GM19463 (cell line): ENCODE results near the gene OGA.

ENCODE experiments used
- ATAC-seq: cut with Tn5 transposase; IDR thresholded peaks from one replicate; pipeline ENCODE4 v1.9.1; 2021; ENCODE audit warnings: mild to moderate bottlenecking, moderate library complexity; ENCODE audit not compliant: unreplicated experiment

OGA gene

DNA sequence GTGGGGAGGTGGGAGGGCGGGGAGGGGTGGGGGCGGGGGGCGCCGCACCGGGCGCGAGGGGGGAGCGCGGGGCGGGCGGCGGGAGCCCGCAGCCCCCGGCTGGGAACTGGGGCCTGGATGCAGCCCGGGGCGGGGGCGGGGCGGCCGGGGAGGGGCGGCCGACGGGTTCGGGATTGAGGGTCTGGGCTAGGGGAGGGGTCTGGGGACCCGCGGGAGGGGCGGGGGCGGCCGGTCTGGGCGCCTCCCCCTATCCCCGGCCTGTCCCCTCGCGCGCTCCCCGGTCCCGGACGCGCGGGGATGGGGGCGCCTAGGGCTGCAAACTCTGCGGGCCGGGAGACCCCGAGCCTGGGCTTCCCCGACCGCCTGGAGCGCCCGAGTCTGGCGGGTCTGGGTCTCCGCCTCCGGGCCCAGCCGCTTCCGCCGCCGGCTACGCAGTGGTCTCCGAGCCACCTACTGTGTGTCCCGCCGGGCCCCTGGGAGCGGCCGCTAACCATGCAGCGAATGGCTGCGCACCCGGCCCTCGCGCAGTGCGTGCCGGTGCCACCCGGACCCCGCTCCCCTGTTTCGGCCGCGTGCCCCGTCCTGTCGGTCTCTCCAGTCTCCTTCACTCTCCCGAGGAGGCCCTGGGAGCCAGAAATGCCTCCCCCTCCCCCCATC lies 42.0 kb downstream of the OGA start:
- no peak for ATAC-seq

DNA sequence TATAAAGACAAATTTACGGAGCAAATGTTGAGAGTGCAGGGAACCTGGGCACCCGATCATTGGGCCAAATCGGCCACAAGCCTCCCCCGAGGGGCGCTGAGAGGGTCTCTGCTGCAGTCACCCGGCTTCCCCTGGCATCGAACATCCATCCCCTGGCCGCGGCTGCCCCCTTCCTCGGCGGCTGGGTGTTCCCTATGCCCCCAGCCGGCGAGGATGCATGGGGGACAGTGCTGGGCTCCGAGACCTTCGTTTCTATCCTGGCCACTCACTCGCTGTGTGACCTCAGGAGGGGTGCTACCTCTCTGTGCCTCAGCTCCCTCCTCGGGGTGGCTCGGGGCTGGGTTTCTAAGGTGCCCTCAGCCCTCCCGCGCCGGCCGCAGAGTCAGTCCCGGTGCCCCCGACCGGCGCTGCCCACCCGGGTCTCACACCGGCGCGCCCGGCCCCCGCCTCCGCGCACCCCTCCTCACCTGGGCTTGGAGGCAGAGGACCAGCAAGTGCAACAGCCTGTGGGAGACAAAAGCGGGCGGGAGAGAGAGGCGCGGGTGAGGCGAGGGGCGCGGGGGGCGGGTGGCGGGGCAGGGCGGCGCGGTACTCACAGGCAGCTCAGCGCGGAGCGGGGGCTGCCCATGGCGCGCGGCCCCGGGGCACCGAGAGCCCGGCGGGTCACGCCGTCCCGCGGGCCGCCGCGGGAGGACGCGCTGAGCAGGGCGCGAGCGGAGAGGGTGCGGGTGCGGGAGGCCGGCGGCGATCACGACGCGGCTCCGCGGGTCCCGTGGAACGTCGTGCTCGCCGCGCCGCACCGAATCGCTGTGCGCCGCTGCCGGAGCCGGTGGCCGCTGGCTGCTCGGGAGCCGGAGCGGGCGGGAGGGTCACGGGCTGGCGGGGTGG lies 42.7 kb downstream of the OGA start, which contains the start of gene FGF8:
Gene FGF8 (minus strand): TSS at position 842 of the 888 bp plus-strand sequence. CDS start 214 bp downstream, at position 628.
- no peak for ATAC-seq

DNA sequence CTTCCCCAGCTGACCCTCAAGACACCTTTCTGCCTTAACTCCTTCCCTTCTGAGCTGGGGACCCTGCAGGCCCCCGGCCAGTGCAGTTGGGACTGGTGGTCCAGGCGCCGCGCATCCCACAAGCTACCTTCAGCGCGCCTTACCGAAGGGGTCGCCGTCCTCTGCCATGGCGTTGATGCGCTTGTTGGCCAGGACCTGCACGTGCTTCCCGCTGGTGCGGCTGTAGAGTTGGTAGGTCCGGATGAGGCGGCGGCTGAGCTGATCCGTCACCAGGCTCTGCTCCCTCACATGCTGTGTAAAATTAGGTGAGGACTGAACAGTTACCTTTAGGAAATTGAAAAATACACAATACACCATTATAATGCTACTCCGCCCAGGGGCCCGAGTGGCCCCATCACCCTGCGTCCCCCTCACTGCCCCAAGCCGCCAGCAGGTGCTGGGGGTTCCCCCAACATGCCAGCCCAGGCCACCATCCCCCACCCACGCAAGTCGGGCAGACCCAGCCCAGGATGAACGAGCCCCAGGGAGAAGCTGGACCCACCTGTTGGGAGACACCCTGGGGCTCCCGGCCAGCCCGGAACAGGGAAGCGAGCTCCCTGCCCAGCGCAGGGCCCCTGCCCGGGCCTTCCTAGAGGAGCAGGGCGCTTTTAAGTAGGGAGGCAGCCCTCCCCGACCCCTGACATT lies 43.5 kb downstream of the OGA start:
- no peak for ATAC-seq

DNA sequence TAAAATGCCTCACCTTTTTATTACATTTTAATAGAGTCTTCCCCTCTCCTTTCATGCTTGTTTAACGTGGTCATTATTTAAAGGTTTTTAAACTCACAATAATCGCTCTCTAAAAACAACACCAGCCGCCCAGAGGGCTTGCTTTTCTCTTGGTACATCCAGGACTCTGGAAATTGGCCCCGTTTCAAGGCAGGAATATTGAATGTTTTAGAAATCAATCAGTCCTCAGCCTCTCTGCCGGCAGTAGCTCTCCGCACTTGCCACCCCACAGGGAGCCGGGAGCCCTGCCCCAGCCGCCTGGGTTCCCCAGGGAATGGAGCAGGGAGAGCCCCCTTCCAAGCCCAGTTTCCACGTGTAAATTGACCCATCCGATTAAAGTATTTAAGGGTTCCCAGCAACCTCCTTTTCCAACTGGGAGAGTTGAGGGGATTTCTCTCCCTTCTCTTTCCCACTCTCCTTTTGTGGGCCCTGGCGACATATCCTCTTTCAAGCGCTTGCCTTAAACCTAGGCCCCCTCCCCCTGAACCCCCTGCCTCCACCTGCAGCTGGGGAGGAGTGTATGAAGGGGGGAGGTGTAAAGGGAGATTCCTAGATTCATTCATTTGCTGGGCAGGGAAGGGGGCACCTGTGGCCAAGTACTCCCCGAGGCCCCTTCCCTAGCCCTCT lies 44.2 kb downstream of the OGA start:
- ATAC-seq, result no peak

- ATAC-seq, result no peak
Measured at GRCh38 chr10:101772895-101773761, 45.1 kb downstream of the OGA start.

- ATAC-seq, result no peak
Measured at GRCh38 chr10:101772017-101772894, 46.0 kb downstream of the OGA start.

- no peak for ATAC-seq
Measured at GRCh38 chr10:101771380-101771779, 46.9 kb downstream of the OGA start.

- no peak for ATAC-seq
Measured at GRCh38 chr10:101770331-101771215, 47.7 kb downstream of the OGA start.

- no peak for ATAC-seq
Measured at GRCh38 chr10:101769541-101770180, 48.6 kb downstream of the OGA start.

DNA sequence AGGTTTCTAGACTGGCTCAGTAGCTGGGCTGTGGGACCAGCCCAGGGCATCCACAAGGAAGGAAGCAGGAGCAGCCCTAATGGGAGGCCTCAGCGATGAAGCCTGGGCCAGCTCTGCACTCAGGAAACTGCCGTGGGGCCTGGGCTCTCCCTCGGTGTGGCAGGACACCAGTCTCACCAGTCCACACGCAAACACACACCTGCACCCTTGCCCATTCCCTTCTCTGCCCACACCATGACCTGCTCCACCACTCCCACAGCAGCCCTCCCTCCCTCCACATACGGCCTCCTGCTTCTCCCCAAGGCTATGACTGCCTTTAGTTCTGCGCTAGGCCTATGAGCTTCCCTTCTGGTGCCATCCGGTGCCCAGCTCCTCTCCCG lies 49.5 kb downstream of the OGA start:
- no peak for ATAC-seq

- no peak for ATAC-seq
Measured at GRCh38 chr10:101767966-101768790, 50.1 kb downstream of the OGA start.

DNA sequence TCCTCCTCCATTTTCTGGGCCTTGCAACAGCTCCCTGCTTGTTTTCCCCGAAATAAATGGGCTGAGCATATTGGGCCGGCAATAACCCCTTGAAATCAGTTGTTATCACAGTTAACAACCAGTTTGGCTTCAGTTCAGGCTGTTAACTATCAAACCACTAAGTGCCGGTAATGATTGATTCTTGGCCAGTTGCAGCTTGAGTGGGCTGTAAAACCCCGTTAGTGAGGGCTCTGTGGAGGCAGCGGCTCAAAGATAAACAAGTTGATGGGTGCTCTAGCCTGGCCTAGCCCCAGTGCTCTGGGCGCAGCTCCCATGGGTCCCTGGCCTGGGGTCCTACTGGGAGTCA lies 50.7 kb downstream of the OGA start:
- ATAC-seq, result no peak

DNA sequence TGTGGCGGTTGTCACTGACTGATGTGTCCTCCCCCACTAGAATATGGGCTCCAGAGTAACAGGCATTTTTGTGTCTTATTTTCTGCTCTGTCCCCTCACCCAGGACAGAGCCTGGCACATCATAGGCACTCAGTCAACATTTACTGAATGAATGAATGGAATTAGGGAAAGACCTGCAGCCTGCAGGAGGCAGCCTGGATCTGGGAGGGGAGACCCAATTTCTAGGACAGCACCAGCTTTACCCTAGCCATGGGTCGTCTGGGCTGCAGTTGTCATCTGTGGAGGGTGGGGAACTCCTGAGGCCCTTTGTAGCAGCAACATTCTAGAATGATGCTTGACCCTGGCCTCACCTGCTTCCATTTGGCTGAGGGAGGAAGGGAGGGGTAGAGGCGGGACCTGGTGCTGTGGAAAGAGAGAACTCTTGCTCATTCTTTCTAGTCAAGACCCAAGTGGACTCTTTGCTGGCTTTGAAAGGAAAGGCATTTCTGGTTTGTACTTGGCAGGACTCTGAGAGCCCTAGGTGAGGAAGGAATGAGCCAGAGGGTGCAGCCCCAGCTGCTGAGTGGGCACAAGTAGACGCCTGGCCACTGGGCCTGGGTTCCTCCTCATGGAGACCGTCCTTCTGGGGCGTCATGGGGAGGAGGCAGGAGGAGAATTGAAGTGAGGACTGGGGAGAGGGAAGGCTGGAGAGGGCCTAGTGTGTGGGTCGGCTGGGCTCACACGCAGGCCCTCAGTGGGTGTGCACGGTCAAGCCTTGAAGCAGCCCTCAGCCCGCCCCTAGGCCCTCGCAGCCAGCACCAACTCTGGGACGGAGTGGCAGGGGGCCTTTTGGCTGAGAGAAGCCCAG lies 51.3 kb downstream of the OGA start:
- no peak for ATAC-seq

- no peak for ATAC-seq
Measured at GRCh38 chr10:101766306-101766705, 51.9 kb downstream of the OGA start.

DNA sequence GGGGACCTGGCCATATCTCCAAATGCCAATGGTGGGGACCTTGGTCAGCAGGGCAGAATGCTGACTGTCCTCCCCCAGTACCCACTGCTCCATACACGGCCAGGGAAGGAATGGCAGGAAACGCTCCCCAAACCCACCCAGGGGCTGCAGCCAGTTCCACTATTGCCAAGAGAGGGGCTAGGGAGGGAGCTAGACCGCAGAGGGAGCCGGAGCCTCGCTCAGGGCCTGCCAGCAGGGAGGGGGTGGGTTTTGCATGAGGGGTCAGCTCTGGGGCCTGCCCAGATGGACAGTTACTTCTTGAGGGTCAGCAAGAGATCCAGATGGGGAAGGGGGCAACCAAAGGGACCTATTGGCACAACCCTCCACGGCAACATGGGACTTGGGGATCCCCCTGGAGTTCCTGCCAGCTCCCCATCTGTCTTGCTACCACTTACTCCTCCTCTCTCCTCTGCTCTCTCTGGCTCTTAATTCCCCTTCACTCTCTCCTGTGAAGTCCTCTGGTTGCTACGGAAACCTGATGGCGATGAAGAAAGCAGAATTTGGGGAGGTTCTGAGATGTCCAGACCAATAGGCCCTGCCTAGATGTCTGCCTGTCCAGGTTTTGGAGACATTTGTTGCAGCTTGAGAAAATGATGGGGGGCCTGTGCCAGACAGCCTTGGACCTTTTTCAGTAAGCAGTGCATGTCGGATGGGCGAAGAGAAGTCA lies 55.0 kb downstream of the OGA start:
- ATAC-seq, result no peak
